ENCODE data around the gene RPS19. TPM values are rescaled to one million over a fixed set of nuclear protein-coding genes. Genes with fewer than 3 reads are reported as not detected.

The RPS19 gene
- polyA plus RNA-seq, 2 of the 4 experiments (the other 2 are of a cell fraction) = 3,564 to 7,778 TPM

- peak overlapping the region; percentile 89 for H3K4me3 ChIP-seq
- WGBS (ENCODE audit: missing lambda C conversion rate) = 22% methylated on average over 8 of the region's 8 CpGs
- peak overlapping the region; percentile 74 for H3K4me2 ChIP-seq
- 0 out of 2 replicates have a peak, but pooled peaks have one; percentile 57 for TF ChIP-seq USF2 (IDR thresholded peaks at IDR 0.05)
- TF ChIP-seq RAD21 (conservative IDR thresholded peaks at IDR 0.05 in 1 of 2, IDR thresholded peaks at IDR 0.05 in 1 of 2) = peak; percentile 49 to 55; a peak in 3 of 5 replicates
- TF ChIP-seq SMC3 (IDR thresholded peaks at IDR 0.05) = peak; percentile 61
- no peak for TF ChIP-seq GATA3 (IDR thresholded peaks at IDR 0.05; ENCODE audit: borderline replicate concordance)
- TF ChIP-seq, protein P1, sequence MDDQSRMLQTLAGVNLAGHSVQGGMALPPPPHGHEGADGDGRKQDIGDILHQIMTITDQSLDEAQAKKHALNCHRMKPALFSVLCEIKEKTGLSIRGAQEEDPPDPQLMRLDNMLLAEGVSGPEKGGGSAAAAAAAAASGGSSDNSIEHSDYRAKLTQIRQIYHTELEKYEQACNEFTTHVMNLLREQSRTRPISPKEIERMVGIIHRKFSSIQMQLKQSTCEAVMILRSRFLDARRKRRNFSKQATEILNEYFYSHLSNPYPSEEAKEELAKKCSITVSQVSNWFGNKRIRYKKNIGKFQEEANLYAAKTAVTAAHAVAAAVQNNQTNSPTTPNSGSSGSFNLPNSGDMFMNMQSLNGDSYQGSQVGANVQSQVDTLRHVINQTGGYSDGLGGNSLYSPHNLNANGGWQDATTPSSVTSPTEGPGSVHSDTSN (IDR thresholded peaks at IDR 0.05) = 0 out of 2 replicates have a peak, but pooled peaks have one; percentile 15
- no peak for FAIRE-seq
- peaks cover 34% of the 10 kb centered on the region for H3K4me1 ChIP-seq
- ATAC-seq = no peak; a peak in 1 of 6 replicates
- H3K27ac ChIP-seq = peak overlapping the region; percentile 60 to 81
- no peak for DNase-seq (ENCODE audit: low read depth in 1 of 2, low spot score in 1 of 2)
- ChIA-PET CTCF (interaction anchor here (0.6 to 16.4 kb wide), 34 partner anchors 9 to 416 kb away, joined by 3 to 243 read pairs (median 4); partner anchors contain the start of genes CD79A, ERICH4 and RABAC1), POLR2A (interaction anchor here (0.8 to 3.5 kb wide), 17 partner anchors 8 to 1109 kb away, joined by 3 to 102 read pairs (median 6); partner anchors contain the start of genes ACTMAP, B9D2, DMAC2 and DMRTC2)
- H3K9me3 ChIP-seq = no peaks in the 10 kb centered on the region
These were observed 840 bp upstream of the RPS19 start for GRCh38 chr19:41859213-41859617.

- no peaks in the 10 kb centered on the region for H3K9me3 ChIP-seq
- peaks cover 47% of the 10 kb centered on the region for H3K4me1 ChIP-seq
- DNase-seq (ENCODE audit: low read depth in 1 of 2, low spot score in 1 of 2) = no peak
- peak overlapping the region; percentile 89 for H3K4me3 ChIP-seq
- no peak for FAIRE-seq
- H3K4me2 ChIP-seq = peak overlapping the region; percentile 98
- CTCF ChIA-PET = interaction anchor here (0.7 to 16.4 kb wide), 18 partner anchors 10 to 297 kb away, joined by 3 to 243 read pairs (median 4); partner anchors contain the start of genes CD79A and RABAC1
- no peak for ATAC-seq
- POLR2A ChIA-PET = interaction anchor here (0.6 to 3.5 kb wide), 25 partner anchors 8 to 1144 kb away, joined by 3 to 102 read pairs (median 5); partner anchors contain the start of genes B9D2, CD79A, COQ8B and DMAC2
- peak overlapping the region; percentile 90 to 95 for H3K27ac ChIP-seq
- 1% methylated on average over 33 of the region's 45 CpGs for WGBS (ENCODE audit: missing lambda C conversion rate)
- no peak for TF ChIP-seq CBX8 (IDR thresholded peaks at IDR 0.05)
- TF ChIP-seq ELK1 (IDR thresholded peaks at IDR 0.05; ENCODE audit: low read depth, low read length) = no peak
- no peak for TF ChIP-seq USF2 (IDR thresholded peaks at IDR 0.05)
- TF ChIP-seq ZSCAN20 (CRISPR knock-in tag; IDR thresholded peaks at IDR 0.05) = no peak
- TF ChIP-seq JUN (IDR thresholded peaks at IDR 0.05) = peak in 1 of 2 experiments; percentile 96; a peak in 4 of 5 replicates
- TF ChIP-seq, protein P2, sequence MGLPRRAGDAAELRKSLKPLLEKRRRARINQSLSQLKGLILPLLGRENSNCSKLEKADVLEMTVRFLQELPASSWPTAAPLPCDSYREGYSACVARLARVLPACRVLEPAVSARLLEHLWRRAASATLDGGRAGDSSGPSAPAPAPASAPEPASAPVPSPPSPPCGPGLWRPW (IDR thresholded peaks at IDR 0.05) = no peak
- no peak for TF ChIP-seq NR3C1 (IDR thresholded peaks at IDR 0.05)
- TF ChIP-seq CBX2 (IDR thresholded peaks at IDR 0.05; ENCODE audit: borderline replicate concordance, low read depth) = no peak
- no peak for TF ChIP-seq RAD21 (conservative IDR thresholded peaks at IDR 0.05 in 1 of 2, IDR thresholded peaks at IDR 0.05 in 1 of 2)
- TF ChIP-seq TP53 (CRISPR knock-in tag; IDR thresholded peaks at IDR 0.05) = no peak; the same call in 1 of the 2 replicates
- no peak for TF ChIP-seq MYC (IDR thresholded peaks at IDR 0.05; ENCODE audit: borderline replicate concordance, low read length)
- TF ChIP-seq, protein P3, sequence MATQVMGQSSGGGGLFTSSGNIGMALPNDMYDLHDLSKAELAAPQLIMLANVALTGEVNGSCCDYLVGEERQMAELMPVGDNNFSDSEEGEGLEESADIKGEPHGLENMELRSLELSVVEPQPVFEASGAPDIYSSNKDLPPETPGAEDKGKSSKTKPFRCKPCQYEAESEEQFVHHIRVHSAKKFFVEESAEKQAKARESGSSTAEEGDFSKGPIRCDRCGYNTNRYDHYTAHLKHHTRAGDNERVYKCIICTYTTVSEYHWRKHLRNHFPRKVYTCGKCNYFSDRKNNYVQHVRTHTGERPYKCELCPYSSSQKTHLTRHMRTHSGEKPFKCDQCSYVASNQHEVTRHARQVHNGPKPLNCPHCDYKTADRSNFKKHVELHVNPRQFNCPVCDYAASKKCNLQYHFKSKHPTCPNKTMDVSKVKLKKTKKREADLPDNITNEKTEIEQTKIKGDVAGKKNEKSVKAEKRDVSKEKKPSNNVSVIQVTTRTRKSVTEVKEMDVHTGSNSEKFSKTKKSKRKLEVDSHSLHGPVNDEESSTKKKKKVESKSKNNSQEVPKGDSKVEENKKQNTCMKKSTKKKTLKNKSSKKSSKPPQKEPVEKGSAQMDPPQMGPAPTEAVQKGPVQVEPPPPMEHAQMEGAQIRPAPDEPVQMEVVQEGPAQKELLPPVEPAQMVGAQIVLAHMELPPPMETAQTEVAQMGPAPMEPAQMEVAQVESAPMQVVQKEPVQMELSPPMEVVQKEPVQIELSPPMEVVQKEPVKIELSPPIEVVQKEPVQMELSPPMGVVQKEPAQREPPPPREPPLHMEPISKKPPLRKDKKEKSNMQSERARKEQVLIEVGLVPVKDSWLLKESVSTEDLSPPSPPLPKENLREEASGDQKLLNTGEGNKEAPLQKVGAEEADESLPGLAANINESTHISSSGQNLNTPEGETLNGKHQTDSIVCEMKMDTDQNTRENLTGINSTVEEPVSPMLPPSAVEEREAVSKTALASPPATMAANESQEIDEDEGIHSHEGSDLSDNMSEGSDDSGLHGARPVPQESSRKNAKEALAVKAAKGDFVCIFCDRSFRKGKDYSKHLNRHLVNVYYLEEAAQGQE (IDR thresholded peaks at IDR 0.05) = peak; percentile 14; the same call in 1 of the 2 replicates
- TF ChIP-seq HOXB13 (CRISPR knock-in tag; IDR thresholded peaks at IDR 0.05; ENCODE audit: low read depth) = no peak
- no peak for TF ChIP-seq HEYL (CRISPR knock-in tag; IDR thresholded peaks at IDR 0.05)
- 0 out of 2 replicates have a peak, but pooled peaks have one; percentile 0 for TF ChIP-seq KDM5A (IDR thresholded peaks at IDR 0.05)
- TF ChIP-seq MAZ (IDR thresholded peaks at IDR 0.05; ENCODE audit: borderline replicate concordance, low read depth, low read length) = no peak
- TF ChIP-seq PHF8 (IDR thresholded peaks at IDR 0.05; ENCODE audit: borderline replicate concordance, low read depth) = no peak
- no peak for TF ChIP-seq HOXB5 (CRISPR knock-in tag; IDR thresholded peaks at IDR 0.05)
- no peak for TF ChIP-seq ZFP36 (IDR thresholded peaks at IDR 0.05; ENCODE audit: borderline replicate concordance, partially characterized antibody)
- TF ChIP-seq, protein P1 (IDR thresholded peaks at IDR 0.05) = peak; percentile 56; the same call in 1 of the 2 replicates
- peak; percentile 59; the same call in 1 of the 2 replicates for TF ChIP-seq HOXA7 (CRISPR knock-in tag; IDR thresholded peaks at IDR 0.05)
- no peak for TF ChIP-seq NFE2L2 (conservative IDR thresholded peaks at IDR 0.05; ENCODE audit: low read length)
- TF ChIP-seq EP300 (IDR thresholded peaks at IDR 0.05) = no peak
These were observed 512 bp downstream of the RPS19 start for GRCh38 chr19:41860419-41861115.
